Esophagus (tissue), 2 donors: Measurements from ENCODE around the gene NETO1. TPM values are rescaled to one million over a fixed set of nuclear protein-coding genes. Genes with fewer than 3 reads are reported as not detected.

Experiments
- H3K27ac ChIP-seq, 2 donors: one replicate each; pipeline ENCODE4 v1.5.1; 2013; ENCODE audit warnings: low read depth in 2 of 2, mild to moderate bottlenecking in 2 of 2, inconsistent platforms in 1 of 2, low read length in 1 of 2, moderate library complexity in 1 of 2
- H3K27me3 ChIP-seq, 2 donors: one replicate each; pipeline ENCODE4 v1.6.1; 2013; ENCODE audit warnings: low read length in 2 of 2, control low read depth in 1 of 2, mild to moderate bottlenecking in 1 of 2; ENCODE audit not compliant: insufficient read depth in 2 of 2, control insufficient read depth in 1 of 2
- H3K36me3 ChIP-seq, 2 donors: one replicate each; pipeline ENCODE4 v1.6.1; 2013; ENCODE audit warnings: low read length in 1 of 2; ENCODE audit not compliant: control insufficient read depth in 2 of 2, insufficient read depth in 2 of 2
- H3K4me1 ChIP-seq, 2 donors: one replicate each; pipeline ENCODE4 v1.6.1; 2013; ENCODE audit warnings: low read length in 1 of 2; ENCODE audit not compliant: control insufficient read depth in 2 of 2, insufficient read depth in 2 of 2
- H3K4me3 ChIP-seq, 2 donors: one replicate each; pipeline ENCODE4 v1.5.1; 2013; ENCODE audit warnings: low read length in 2 of 2, mild to moderate bottlenecking in 2 of 2, low read depth in 1 of 2, moderate library complexity in 1 of 2
- H3K9me3 ChIP-seq, 2 donors: one replicate each; pipeline ENCODE4 v1.6.1; 2013; ENCODE audit warnings: mild to moderate bottlenecking in 2 of 2, low read depth in 1 of 2, low read length in 1 of 2, moderate library complexity in 1 of 2; ENCODE audit not compliant: control insufficient read depth in 2 of 2, insufficient read depth in 1 of 2
- WGBS, 2 donors: extraction: QIAGEN DNeasy Blood & Tissue Kit; methylation state at CpG; one replicate each; pipeline ENCODE4 v1.1.7; 2013; 5-methylcytosine and 5-hydroxymethylcytosine counted together
- polyA plus RNA-seq, 2 donors: library from polyadenylated mRNA; stranded (reverse); fragments of 200-250 nt; gene quantifications; one replicate each; pipeline ENCODE4 v1.2.3, GENCODE V29; 2013
- donor health status: healthy with polysubstance abuse.
- donor health status: Bipolar disorder and iron deficiency.

The NETO1 gene
- polyA plus RNA-seq, 2 donors, result not detected

- Histone ChIP-seq H3K27ac (no peak overlapping the region), H3K9me3 (peaks cover 0 to 6% of the 10 kb centered on the region in 2 donors), H3K4me1 (no peaks in the 10 kb centered on the region), H3K4me3 (no peak overlapping the region), H3K36me3 (no peaks in the 10 kb centered on the region), H3K27me3 (no peaks in the 10 kb centered on the region)
- 82 to 86% methylated on average over 13 of the region's 13 CpGs for WGBS, 2 donors
Observed at GRCh38 chr18:72822202-72822601, 45.6 kb downstream of the NETO1 start.

GRCh38 chr18:72820571-72820970, 47.2 kb downstream of the NETO1 start:
- H3K4me3 ChIP-seq, result no peak overlapping the region
- H3K36me3 ChIP-seq, result no peaks in the 10 kb centered on the region
- no peaks in the 10 kb centered on the region for H3K4me1 ChIP-seq
- H3K9me3 ChIP-seq, result peaks cover 0 to 6% of the 10 kb centered on the region in 2 donors
- no peaks in the 10 kb centered on the region for H3K27me3 ChIP-seq
- no peak overlapping the region for H3K27ac ChIP-seq
- WGBS, 2 donors, result 72 to 75% methylated on average over 7 of the region's 7 CpGs

- H3K27me3 ChIP-seq, result no peaks in the 10 kb centered on the region
- H3K4me3 ChIP-seq, result no peak overlapping the region
- no peak overlapping the region for H3K27ac ChIP-seq
- peaks cover 0 to 6% of the 10 kb centered on the region in 2 donors for H3K9me3 ChIP-seq
- no peaks in the 10 kb centered on the region for H3K4me1 ChIP-seq
- H3K36me3 ChIP-seq, result no peaks in the 10 kb centered on the region
Observed at GRCh38 chr18:72819050-72819449, 48.7 kb downstream of the NETO1 start.

- Histone ChIP-seq H3K27ac (no peak overlapping the region), H3K9me3 (no peaks in the 10 kb centered on the region), H3K4me1 (no peaks in the 10 kb centered on the region), H3K36me3 (no peaks in the 10 kb centered on the region), H3K27me3 (no peaks in the 10 kb centered on the region), H3K4me3 (no peak overlapping the region)
- WGBS, 2 donors, result 74% methylated on average over 7 of the region's 7 CpGs
Observed at GRCh38 chr18:72811047-72811446, 56.7 kb downstream of the NETO1 start.

- Histone ChIP-seq H3K9me3 (no peaks in the 10 kb centered on the region), H3K27ac (no peak overlapping the region), H3K4me3 (no peak overlapping the region), H3K36me3 (no peaks in the 10 kb centered on the region), H3K4me1 (no peaks in the 10 kb centered on the region), H3K27me3 (no peaks in the 10 kb centered on the region)
- WGBS, 2 donors, result 62 to 74% methylated on average over 2 of the region's 2 CpGs
Observed at GRCh38 chr18:72808680-72809079, 59.1 kb downstream of the NETO1 start.

- no peaks in the 10 kb centered on the region for H3K4me1 ChIP-seq
- no peak overlapping the region for H3K4me3 ChIP-seq
- H3K27me3 ChIP-seq, result no peaks in the 10 kb centered on the region
- H3K9me3 ChIP-seq, result no peaks in the 10 kb centered on the region
- H3K36me3 ChIP-seq, result no peaks in the 10 kb centered on the region
- no peak overlapping the region for H3K27ac ChIP-seq
- WGBS, 2 donors, result 76 to 81% methylated on average over 3 of the region's 3 CpGs
Observed at GRCh38 chr18:72799106-72799505, 68.7 kb downstream of the NETO1 start.

GRCh38 chr18:72783530-72783929, 84.3 kb downstream of the NETO1 start:
- Histone ChIP-seq H3K9me3 (no peaks in the 10 kb centered on the region), H3K4me1 (no peaks in the 10 kb centered on the region), H3K36me3 (no peaks in the 10 kb centered on the region), H3K27ac (no peak overlapping the region), H3K4me3 (no peak overlapping the region), H3K27me3 (no peaks in the 10 kb centered on the region)
- WGBS, 2 donors, result 77 to 78% methylated on average over 9 of the region's 9 CpGs

GRCh38 chr18:72774914-72775313, 92.9 kb downstream of the NETO1 start:
- Histone ChIP-seq H3K9me3 (no peaks in the 10 kb centered on the region), H3K4me3 (no peak overlapping the region), H3K4me1 (no peaks in the 10 kb centered on the region), H3K27ac (no peak overlapping the region), H3K27me3 (no peaks in the 10 kb centered on the region), H3K36me3 (no peaks in the 10 kb centered on the region)
- WGBS, 2 donors, result 74 to 76% methylated on average over 2 of the region's 2 CpGs

- no peak overlapping the region for H3K27ac ChIP-seq
- no peaks in the 10 kb centered on the region for H3K9me3 ChIP-seq
- H3K4me3 ChIP-seq, result no peak overlapping the region
- no peaks in the 10 kb centered on the region for H3K36me3 ChIP-seq
- no peaks in the 10 kb centered on the region for H3K27me3 ChIP-seq
- H3K4me1 ChIP-seq, result no peaks in the 10 kb centered on the region
Observed at GRCh38 chr18:72772916-72773315, 94.9 kb downstream of the NETO1 start.

- Histone ChIP-seq H3K4me3 (no peak overlapping the region), H3K9me3 (no peaks in the 10 kb centered on the region), H3K27ac (no peak overlapping the region), H3K4me1 (no peaks in the 10 kb centered on the region), H3K27me3 (no peaks in the 10 kb centered on the region), H3K36me3 (no peaks in the 10 kb centered on the region)
- 62 to 71% methylated on average over 8 of the region's 8 CpGs for WGBS, 2 donors
Observed at GRCh38 chr18:72768681-72769229, 99.0 kb downstream of the NETO1 start.
